CD14-positive monocyte (primary cell): ENCODE measurements around the gene TMEM222. TPM values are rescaled to one million over a fixed set of nuclear protein-coding genes. Genes with fewer than 3 reads are reported as not detected.

Experiments used
- DNase-seq, 3 donors: peaks; one replicate each; pipeline ENCODE4 v3.0.0-alpha.2; 2011 to 2022
- H2AFZ ChIP-seq: 2 replicates; pipeline ENCODE4 v1.6.0; 2012; ENCODE audit warnings: mild to moderate bottlenecking, low read depth, low read length, inconsistent platforms; ENCODE audit not compliant: insufficient read depth, poor library complexity, severe bottlenecking
- H3K27ac ChIP-seq, 2 donors: 1 replicate in 1 of 2; 2 replicates in 1 of 2; pipeline ENCODE4 v1.5.1; 2012 to 2013; ENCODE audit warnings: low read length in 2 of 2, control low read depth in 1 of 2, inconsistent platforms in 1 of 2, low read depth in 1 of 2, mild to moderate bottlenecking in 1 of 2
- H3K27me3 ChIP-seq, 2 donors: one replicate each; pipeline versions ENCODE4 v1.6.0 to v1.6.1; 2011 to 2013; ENCODE audit warnings: low read length in 2 of 2; ENCODE audit not compliant: control insufficient read depth in 2 of 2, insufficient read depth in 2 of 2
- H3K36me3 ChIP-seq, 2 donors: replicated peaks in 1 of 2; 1 replicate in 1 of 2; 2 replicates in 1 of 2; pipeline versions ENCODE4 v1.5.1 to v1.6.1; 2012 to 2013; ENCODE audit warnings: low read length in 2 of 2, control low read depth in 1 of 2, inconsistent platforms in 1 of 2, mild to moderate bottlenecking in 1 of 2; ENCODE audit not compliant: insufficient read depth in 2 of 2, control insufficient read depth in 1 of 2
- H3K4me1 ChIP-seq, 2 donors: 1 replicate in 1 of 2; 2 replicates in 1 of 2; pipeline versions ENCODE4 v1.5.1 to v1.6.1; 2012 to 2013; ENCODE audit warnings: low read length in 2 of 2, control low read depth in 1 of 2, inconsistent platforms in 1 of 2, mild to moderate bottlenecking in 1 of 2, moderate library complexity in 1 of 2; ENCODE audit not compliant: insufficient read depth in 2 of 2, control insufficient read depth in 1 of 2
- H3K4me2 ChIP-seq: replicated peaks from 2 replicates; pipeline ENCODE3; 2012; ENCODE audit warnings: low read length, moderate library complexity, mild to moderate bottlenecking; ENCODE audit not compliant: poor library complexity, severe bottlenecking; ENCODE audit errors: extremely low read depth
- H3K4me3 ChIP-seq, 3 experiments: fragments of 200-600 bp in 1 of 3; sonication (generic) in 1 of 3; replicated peaks in 1 of 3; 1 replicate in 2 of 3; 2 replicates in 1 of 3; pipeline ENCODE4 v1.5.1; 2011 to 2013; ENCODE audit warnings: low read length in 3 of 3, mild to moderate bottlenecking in 3 of 3, control low read depth in 2 of 3, low read depth in 2 of 3, inconsistent platforms in 1 of 3, moderate library complexity in 1 of 3
- H3K79me2 ChIP-seq: 2 replicates; pipeline ENCODE4 v1.6.0; 2012; ENCODE audit warnings: mild to moderate bottlenecking, control low read depth, inconsistent platforms, low read length, moderate library complexity; ENCODE audit not compliant: insufficient read depth
- H3K9ac ChIP-seq: 2 replicates; pipeline ENCODE4 v1.6.0; 2017; ENCODE audit warnings: low read length, mild to moderate bottlenecking; ENCODE audit not compliant: insufficient read depth, poor library complexity, severe bottlenecking
- H3K9me3 ChIP-seq, 2 donors: replicated peaks in 1 of 2; 1 replicate in 1 of 2; 2 replicates in 1 of 2; pipeline versions ENCODE4 v1.5.1 to v1.6.1; 2012 to 2013; ENCODE audit warnings: low read length in 2 of 2, control low read depth in 1 of 2; ENCODE audit not compliant: control insufficient read depth in 1 of 2, insufficient read depth in 1 of 2
- H4K20me1 ChIP-seq: 2 replicates; pipeline ENCODE4 v1.6.0; 2012; ENCODE audit warnings: mild to moderate bottlenecking, low read length, control low read depth, moderate library complexity; ENCODE audit not compliant: insufficient read depth
- H3K27ac Mint-ChIP-seq, 7 donors: one replicate each; pipeline ENCODE4 v1.8.0; 2020; ENCODE audit warnings: mild to moderate bottlenecking in 7 of 7, mixed read lengths in 7 of 7, moderate library complexity in 6 of 7, inconsistent platforms in 2 of 7
- H3K27me3 Mint-ChIP-seq, 3 donors: one replicate each; pipeline ENCODE4 v1.8.0; 2021 to 2022; ENCODE audit warnings: low read depth in 3 of 3, mild to moderate bottlenecking in 3 of 3, mixed read lengths in 3 of 3, moderate library complexity in 3 of 3, inconsistent platforms in 1 of 3
- H3K36me3 Mint-ChIP-seq, 2 donors: one replicate each; pipeline ENCODE4 v1.8.0; 2020; ENCODE audit warnings: mixed read lengths in 2 of 2, inconsistent platforms in 1 of 2, mild to moderate bottlenecking in 1 of 2
- H3K4me1 Mint-ChIP-seq: one replicate; pipeline ENCODE4 v1.8.0; 2020; ENCODE audit warnings: mild to moderate bottlenecking, mixed read lengths
- H3K4me3 Mint-ChIP-seq, 2 donors: one replicate each; pipeline ENCODE4 v1.8.0; 2020; ENCODE audit warnings: mild to moderate bottlenecking in 2 of 2, mixed read lengths in 2 of 2, moderate library complexity in 1 of 2
- H3K9me3 Mint-ChIP-seq, 7 donors: one replicate each; pipeline ENCODE4 v1.8.0; 2020 to 2022; ENCODE audit warnings: mixed read lengths in 7 of 7, mild to moderate bottlenecking in 6 of 7, moderate library complexity in 6 of 7, inconsistent platforms in 2 of 7
- WGBS: methylation state at CpG from one replicate; pipeline ENCODE4 v1.1.5; 2013; ENCODE audit warnings: missing lambda C conversion rate; ENCODE audit not compliant: insufficient coverage; 5-methylcytosine and 5-hydroxymethylcytosine counted together
- intact Hi-C, 2 donors: fragments of 100-400 bp; cut with micrococcal nuclease; formaldehyde crosslinking; loops; one replicate each; pipeline versions ENCODE4 v1.15.0 to v1.15.1; 2023
- polyA plus RNA-seq, 3 donors: library from polyadenylated mRNA; depleted of rRNA in 1 of 3; unstranded in 2 of 3; stranded (reverse) in 1 of 3; fragments of 300-500 nt in 2 of 3; fragments of >200 nt in 1 of 3; fragmentation: Illumina TruSeq in 2 of 3; gene quantifications; 1 replicate in 2 of 3; 2 replicates in 1 of 3; pipeline ENCODE4 v1.2.3, GENCODE V29; 2012 to 2021
- TF ChIP-seq, protein P1 (sequence below): fragments of 200-600 bp; IDR thresholded peaks from one replicate; pipeline ENCODE4 v1.8.0; 2022; ENCODE audit warnings: antibody characterized with exemption, mild to moderate bottlenecking

Gene TMEM222
- polyA plus RNA-seq, 3 donors = 23.2 to 29.0 (median 24.6) TPM

GRCh38 chr1:27361553-27361952 lies 39.6 kb downstream of the TMEM222 start:
- intact Hi-C loops = no loop called here
- Mint-ChIP-seq H3K27me3 (peaks cover 16 to 35% (median 32%) of the 10 kb centered on the region in 3 donors), H3K27ac (no peak overlapping the region), H3K36me3 (peaks cover 22 to 65% of the 10 kb centered on the region in 2 donors), H3K9me3 (peaks cover 0 to 2% (median 0%) of the 10 kb centered on the region in 7 donors), H3K4me3 (no peak overlapping the region), H3K4me1 (peaks cover 45% of the 10 kb centered on the region)
- Histone ChIP-seq H3K27me3 (peaks cover 0 to 20% of the 10 kb centered on the region in 2 donors), H2AFZ (no peak overlapping the region), H3K79me2 (no peaks in the 10 kb centered on the region), H3K9ac (no peak overlapping the region), H3K27ac (no peak overlapping the region), H3K36me3 (peaks cover 0 to 22% of the 10 kb centered on the region in 2 donors), H3K4me1 (peaks cover 35 to 51% of the 10 kb centered on the region in 2 donors), H4K20me1 (peaks cover 20% of the 10 kb centered on the region), H3K4me2 (no peak overlapping the region), H3K9me3 (no peaks in the 10 kb centered on the region), H3K4me3 (no peak overlapping the region)
- TF ChIP-seq, protein P1, sequence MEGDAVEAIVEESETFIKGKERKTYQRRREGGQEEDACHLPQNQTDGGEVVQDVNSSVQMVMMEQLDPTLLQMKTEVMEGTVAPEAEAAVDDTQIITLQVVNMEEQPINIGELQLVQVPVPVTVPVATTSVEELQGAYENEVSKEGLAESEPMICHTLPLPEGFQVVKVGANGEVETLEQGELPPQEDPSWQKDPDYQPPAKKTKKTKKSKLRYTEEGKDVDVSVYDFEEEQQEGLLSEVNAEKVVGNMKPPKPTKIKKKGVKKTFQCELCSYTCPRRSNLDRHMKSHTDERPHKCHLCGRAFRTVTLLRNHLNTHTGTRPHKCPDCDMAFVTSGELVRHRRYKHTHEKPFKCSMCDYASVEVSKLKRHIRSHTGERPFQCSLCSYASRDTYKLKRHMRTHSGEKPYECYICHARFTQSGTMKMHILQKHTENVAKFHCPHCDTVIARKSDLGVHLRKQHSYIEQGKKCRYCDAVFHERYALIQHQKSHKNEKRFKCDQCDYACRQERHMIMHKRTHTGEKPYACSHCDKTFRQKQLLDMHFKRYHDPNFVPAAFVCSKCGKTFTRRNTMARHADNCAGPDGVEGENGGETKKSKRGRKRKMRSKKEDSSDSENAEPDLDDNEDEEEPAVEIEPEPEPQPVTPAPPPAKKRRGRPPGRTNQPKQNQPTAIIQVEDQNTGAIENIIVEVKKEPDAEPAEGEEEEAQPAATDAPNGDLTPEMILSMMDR = no peak
- WGBS = 90% methylated on average over 4 of the region's 8 CpGs
- DNase-seq = no peak

GRCh38 chr1:27363766-27364695 lies 42.1 kb downstream of the TMEM222 start:
- Histone ChIP-seq H3K9me3 (no peaks in the 10 kb centered on the region), H3K4me3 (no peak overlapping the region), H2AFZ (no peak overlapping the region), H3K9ac (no peak overlapping the region), H3K4me1 (peaks cover 48 to 62% of the 10 kb centered on the region in 2 donors), H3K36me3 (peaks cover 0 to 22% of the 10 kb centered on the region in 2 donors), H3K79me2 (no peaks in the 10 kb centered on the region), H3K27me3 (peaks cover 0 to 18% of the 10 kb centered on the region in 2 donors), H3K27ac (no peak overlapping the region), H3K4me2 (no peak overlapping the region), H4K20me1 (peaks cover 15% of the 10 kb centered on the region)
- peaks cover 57% of the 10 kb centered on the region for H3K4me1 Mint-ChIP-seq
- H3K27ac Mint-ChIP-seq = peak overlapping the region in 2 of 7 donors; percentile 72 to 73
- peaks cover 18 to 44% of the 10 kb centered on the region in 2 donors for H3K36me3 Mint-ChIP-seq
- DNase-seq = no peak
- 93% methylated on average over 14 of the region's 26 CpGs for WGBS
- peaks cover 15 to 29% (median 27%) of the 10 kb centered on the region in 3 donors for H3K27me3 Mint-ChIP-seq
- intact Hi-C loops = no loop called here
- TF ChIP-seq, protein P1 = no peak
- H3K4me3 Mint-ChIP-seq = no peak overlapping the region
- H3K9me3 Mint-ChIP-seq = peaks cover 0 to 2% (median 0%) of the 10 kb centered on the region in 7 donors
